Loucy (cell line): ENCODE measurements around the gene DUSP22.

Experiments
- H2AFZ ChIP-seq: fragments of 200-600 bp; sonication (generic); 2 replicates; pipeline ENCODE4 v1.6.0; 2016; ENCODE audit warnings: antibody characterized with exemption, mild to moderate bottlenecking, low read length, moderate library complexity
- H3F3A ChIP-seq: fragments of 200-600 bp; 2 replicates; pipeline ENCODE4 v1.6.0; 2016; ENCODE audit warnings: antibody characterized with exemption, low read depth, mild to moderate bottlenecking
- H3K27me3 ChIP-seq: fragments of 200-600 bp; sonication (generic); 2 replicates; pipeline ENCODE4 v1.6.1; 2014; ENCODE audit warnings: low read length, mild to moderate bottlenecking; ENCODE audit not compliant: insufficient read depth, poor library complexity, severe bottlenecking
- H3K36me3 ChIP-seq: fragments of 200-600 bp; sonication (generic); 2 replicates; pipeline ENCODE4 v1.6.1; 2016; ENCODE audit warnings: low read length; ENCODE audit not compliant: insufficient read depth
- H3K4me1 ChIP-seq: fragments of 200-600 bp; sonication (generic); 2 replicates; pipeline ENCODE4 v1.5.1; 2014; ENCODE audit warnings: low read length, mild to moderate bottlenecking; ENCODE audit not compliant: insufficient read depth, poor library complexity, severe bottlenecking
- H3K4me2 ChIP-seq: fragments of 200-600 bp; sonication (generic); 2 replicates; pipeline ENCODE4 v1.6.0; 2014; ENCODE audit warnings: antibody characterized with exemption, low read length, low read depth, mild to moderate bottlenecking; ENCODE audit not compliant: poor library complexity, severe bottlenecking
- H3K4me3 ChIP-seq: fragments of 200-600 bp; sonication (generic); 2 replicates; pipeline ENCODE4 v1.5.1; 2014; ENCODE audit warnings: low read length, mild to moderate bottlenecking, mixed read lengths; ENCODE audit not compliant: poor library complexity, severe bottlenecking
- H3K79me2 ChIP-seq: fragments of 200-600 bp; sonication (generic); 2 replicates; pipeline ENCODE4 v1.6.1; 2014; ENCODE audit warnings: low read length; ENCODE audit not compliant: insufficient read depth
- H3K9ac ChIP-seq: fragments of 200-600 bp; sonication (generic); 2 replicates; pipeline ENCODE4 v1.6.0; 2014; ENCODE audit warnings: mild to moderate bottlenecking, low read depth, low read length, moderate library complexity; ENCODE audit not compliant: poor library complexity, severe bottlenecking
- H3K9me2 ChIP-seq: fragments of 200-600 bp; sonication (generic); replicated peaks from 2 replicates; pipeline ENCODE4 v1.6.1; 2016; ENCODE audit warnings: low read depth, low read length, mixed read lengths
- H3K9me3 ChIP-seq: fragments of 200-600 bp; sonication (generic); 2 replicates; pipeline ENCODE4 v1.6.1; 2014; ENCODE audit warnings: mild to moderate bottlenecking, antibody characterized with exemption, low read length, low read depth; ENCODE audit not compliant: insufficient read depth
- H4K20me1 ChIP-seq: fragments of 200-600 bp; sonication (generic); 2 replicates; pipeline ENCODE4 v1.6.0; 2014; ENCODE audit warnings: antibody characterized with exemption, low read length, mild to moderate bottlenecking; ENCODE audit not compliant: insufficient read depth, poor library complexity, severe bottlenecking
- CTCF ChIP-seq: fragments of 200-600 bp; sonication (generic); conservative IDR thresholded peaks from 2 replicates; pipeline ENCODE4 v1.5.1; 2014; ENCODE audit warnings: mild to moderate bottlenecking, antibody characterized with exemption, low read length
- EZH2phosphoT487 ChIP-seq: fragments of 200-600 bp; IDR thresholded peaks from 2 replicates; pipeline ENCODE4 v1.6.1; 2018; ENCODE audit warnings: antibody characterized with exemption, mild to moderate bottlenecking, moderate library complexity, borderline replicate concordance

DUSP22 gene

GRCh38 chr6:399785-400534 lies 107.7 kb downstream of the DUSP22 start:
- Histone ChIP-seq H3K4me3 (no peak overlapping the region), H3F3A (no peaks in the 10 kb centered on the region), H4K20me1 (no peaks in the 10 kb centered on the region), H3K27me3 (no peaks in the 10 kb centered on the region), H3K9me2 (no peaks in the 10 kb centered on the region), H3K4me1 (peaks cover 18% of the 10 kb centered on the region), H3K9me3 (no peaks in the 10 kb centered on the region), H3K36me3 (no peaks in the 10 kb centered on the region), H3K4me2 (no peak overlapping the region), H3K79me2 (no peaks in the 10 kb centered on the region), H2AFZ (no peak overlapping the region), H3K9ac (no peak overlapping the region)
- TF ChIP-seq CTCF (no peak), EZH2phosphoT487 (no peak)

- no peak for TF ChIP-seq CTCF
- no peak for TF ChIP-seq EZH2phosphoT487
- Histone ChIP-seq H3K36me3 (no peaks in the 10 kb centered on the region), H3K79me2 (no peaks in the 10 kb centered on the region), H2AFZ (no peak overlapping the region), H3K4me2 (no peak overlapping the region), H3K9me3 (no peaks in the 10 kb centered on the region), H3K27me3 (no peaks in the 10 kb centered on the region), H4K20me1 (no peaks in the 10 kb centered on the region), H3F3A (no peaks in the 10 kb centered on the region), H3K9me2 (no peaks in the 10 kb centered on the region), H3K4me3 (no peak overlapping the region), H3K4me1 (peaks cover 22% of the 10 kb centered on the region), H3K9ac (no peak overlapping the region)
These were observed 108.5 kb downstream of the DUSP22 start for GRCh38 chr6:400815-401214.
